GM12878 (cell line): ENCODE results near the gene RYR2. TPM values are rescaled to one million over a fixed set of nuclear protein-coding genes. Genes with fewer than 3 reads are reported as not detected.

Source experiments
- ATAC-seq: fragments of 200-7000 bp; cut with Tn5 transposase; 3 replicates; pipeline ENCODE4 v1.9.1; 2020; ENCODE audit warnings: mild to moderate bottlenecking, moderate library complexity
- BruUV-seq: library from RNA; stranded (reverse); fragments of 400-500 nt; replicated peaks from 2 replicates; lab custom pipeline; 2021; lab: Mats Ljungman, UMichigan
- CTCF ChIA-PET: fragments of 300-600 bp; sonication (Branson Sonifier 250); formaldehyde crosslinking; extraction: SDS; loops from one replicate; lab custom pipeline; 2021; ENCODE audit warnings: inconsistent platforms; lab: Yijun Ruan, JAX
- POLR2A ChIA-PET: fragments of 350-600 bp; formaldehyde crosslinking; extraction: SDS; loops from one replicate; lab custom pipeline; 2021; ENCODE audit warnings: inconsistent platforms; lab: Charles Lee
- RAD21 ChIA-PET: fragments of 300-600 bp; sonication (Branson Sonifier 250); formaldehyde crosslinking; loops from one replicate; lab custom pipeline; 2023; ENCODE audit warnings: antibody characterized with exemption; ENCODE audit not compliant: unreplicated experiment; lab: Charles Lee
- SMC1A ChIA-PET: fragments of 300-600 bp; sonication (Branson Sonifier 250); formaldehyde crosslinking; loops from one replicate; lab custom pipeline; 2023; ENCODE audit not compliant: unreplicated experiment, uncharacterized antibody; lab: Charles Lee
- DNase-seq: peaks from one replicate; pipeline ENCODE4 v3.0.0-alpha.2; 2011; ENCODE audit warnings: low read depth, low spot score
- FAIRE-seq: peaks from 3 replicates; lab custom pipeline; 2011; peaks lifted over from hg19 to GRCh38; lab: Jason Lieb, UNC
- H2AFZ ChIP-seq: 2 replicates; pipeline ENCODE4 v1.6.0; 2011; ENCODE audit warnings: low read depth, low read length, control low read depth; ENCODE audit not compliant: control insufficient read depth
- H3K27ac ChIP-seq: 2 replicates; pipeline ENCODE4 v1.5.1; 2011; ENCODE audit warnings: control low read depth; ENCODE audit not compliant: control insufficient read depth, insufficient read depth
- H3K27me3 ChIP-seq, 2 experiments: replicated peaks in 1 of 2; 2 replicates each; pipeline versions ENCODE4 v1.6.0 to v1.6.1; 2011; ENCODE audit warnings: low read length in 1 of 2; ENCODE audit not compliant: control insufficient read depth in 2 of 2, insufficient read depth in 2 of 2
- H3K36me3 ChIP-seq, 2 experiments: 2 replicates each; pipeline ENCODE4 v1.5.1; 2011; ENCODE audit warnings: low read length in 1 of 2; ENCODE audit not compliant: control insufficient read depth in 2 of 2, insufficient read depth in 2 of 2
- H3K4me1 ChIP-seq: 2 replicates; pipeline ENCODE4 v1.6.1; 2011; ENCODE audit warnings: mild to moderate bottlenecking, low read length, moderate library complexity, mixed read lengths; ENCODE audit not compliant: control insufficient read depth, insufficient read depth
- H3K4me2 ChIP-seq: 2 replicates; pipeline ENCODE4 v1.6.0; 2011; ENCODE audit warnings: control low read depth; ENCODE audit not compliant: control insufficient read depth, insufficient read depth
- H3K4me3 ChIP-seq: fragments of 200-600 bp; sonication (generic); 2 replicates; pipeline ENCODE4 v1.5.1; 2016
- H3K79me2 ChIP-seq: 2 replicates; pipeline ENCODE4 v1.6.0; 2011; ENCODE audit warnings: low read length; ENCODE audit not compliant: control insufficient read depth, insufficient read depth
- H3K9ac ChIP-seq: 2 replicates; pipeline ENCODE4 v1.8.0; 2011; ENCODE audit warnings: low read length, control low read depth, mixed read lengths; ENCODE audit not compliant: control insufficient read depth, insufficient read depth
- H3K9me3 ChIP-seq: replicated peaks from 3 replicates; pipeline ENCODE4 v1.5.1; 2011; ENCODE audit warnings: mild to moderate bottlenecking, low read length; ENCODE audit not compliant: control insufficient read depth, insufficient read depth
- H4K20me1 ChIP-seq: 2 replicates; pipeline ENCODE4 v1.6.0; 2011; ENCODE audit not compliant: control insufficient read depth, insufficient read depth
- BRCA1 ChIP-seq: IDR thresholded peaks from 2 replicates; pipeline ENCODE4 v1.6.1; 2011; ENCODE audit warnings: low read depth, low read length, improper control_type of control experiment
- FOXM1 ChIP-seq: IDR thresholded peaks from 2 replicates; pipeline ENCODE4 v1.6.1; 2012; ENCODE audit warnings: low read depth, mild to moderate bottlenecking, inconsistent platforms, low read length, moderate library complexity
- HDAC2 ChIP-seq: fragments of 200-600 bp; sonication (generic); IDR thresholded peaks from 2 replicates; pipeline ENCODE4 v1.6.1; 2017
- JUNB ChIP-seq: IDR thresholded peaks from 2 replicates; pipeline ENCODE4 v1.6.1; 2016; ENCODE audit warnings: antibody characterized with exemption, mild to moderate bottlenecking
- RCOR1 ChIP-seq: conservative IDR thresholded peaks from 2 replicates; pipeline ENCODE4 v1.6.1; 2012; ENCODE audit warnings: low read depth, low read length, improper control_type of control experiment
- RFX5 ChIP-seq: IDR thresholded peaks from 2 replicates; pipeline ENCODE4 v1.6.1; 2011; ENCODE audit warnings: low read depth, low read length, improper control_type of control experiment
- WGBS: methylation state at CpG from one replicate; pipeline ENCODE4 v1.1.6; 2016; ENCODE audit warnings: low lambda C conversion rate; ENCODE audit not compliant: insufficient replicate concordance, insufficient coverage; ENCODE audit errors: missing lambda C conversion rate; 5-methylcytosine and 5-hydroxymethylcytosine counted together
- in situ Hi-C: fragments of 300-500 bp; cut with MboI; formaldehyde crosslinking; loops from 9 replicates; pipeline ENCODE4 v1.14.3; 2018; ENCODE audit warnings: mixed read lengths
- intact Hi-C: fragments of 100-400 bp; cut with micrococcal nuclease; formaldehyde crosslinking; loops from one replicate; pipeline ENCODE4 v1.14.2; 2022; ENCODE audit not compliant: unreplicated experiment
- polyA plus RNA-seq, 11 experiments: library from polyadenylated mRNA; depleted of rRNA in 4 of 11; unstranded in 6 of 11; stranded (reverse) in 5 of 11; fragments of >200 nt; fragmentation: Nextera tagmentation in 4 of 11; fragmentation: Illumina TruSeq in 1 of 11; extraction: Ambion mirVana in 4 of 11; extraction: Trizol in 1 of 11; gene quantifications; 1 replicate in 1 of 11; 2 replicates in 10 of 11; pipeline versions ENCODE4 v1.2.1 to v1.2.3, GENCODE V29; 2011 to 2016; ENCODE audit warnings: inconsistent platforms in 2 of 11, missing spikeins in 2 of 11, low read depth in 1 of 11
- total RNA-seq, 4 experiments: library from RNA; depleted of rRNA in 3 of 4; stranded (reverse); fragments of >200 nt in 3 of 4; fragmentation: Illumina TruSeq in 1 of 4; extraction: Trizol in 1 of 4; gene quantifications; 2 replicates each; pipeline versions ENCODE4 v1.2.1 to v1.2.3, GENCODE V29; 2013 to 2021
- TF ChIP-seq, protein P1 (sequence below): fragments of 450-650 bp; IDR thresholded peaks from 2 replicates; pipeline ENCODE4 v1.6.1; 2017; ENCODE audit warnings: borderline replicate concordance
- TF ChIP-seq, protein P2 (sequence below): IDR thresholded peaks from 2 replicates; pipeline ENCODE4 v1.6.1; 2011; ENCODE audit warnings: mild to moderate bottlenecking, low read depth, low read length, moderate library complexity; ENCODE audit not compliant: insufficient replicate concordance
- TF ChIP-seq, protein P3 (sequence below): fragments of 450-650 bp; conservative IDR thresholded peaks from 2 replicates; pipeline ENCODE4 v1.6.1; 2017; ENCODE audit warnings: mild to moderate bottlenecking, moderate library complexity
- TF ChIP-seq, protein P4 (sequence below): fragments of 150-350 bp; IDR thresholded peaks from 2 replicates; pipeline ENCODE4 v1.6.1; 2014; ENCODE audit warnings: mild to moderate bottlenecking, low read depth, low read length

RYR2 gene
- total and polyA plus RNA-seq, 10 of the 15 experiments (the other 5 are each of a cell fraction or from before 2014, with no cell fraction given), result 0.01 to 0.04 TPM; not detected in 8

DNA sequence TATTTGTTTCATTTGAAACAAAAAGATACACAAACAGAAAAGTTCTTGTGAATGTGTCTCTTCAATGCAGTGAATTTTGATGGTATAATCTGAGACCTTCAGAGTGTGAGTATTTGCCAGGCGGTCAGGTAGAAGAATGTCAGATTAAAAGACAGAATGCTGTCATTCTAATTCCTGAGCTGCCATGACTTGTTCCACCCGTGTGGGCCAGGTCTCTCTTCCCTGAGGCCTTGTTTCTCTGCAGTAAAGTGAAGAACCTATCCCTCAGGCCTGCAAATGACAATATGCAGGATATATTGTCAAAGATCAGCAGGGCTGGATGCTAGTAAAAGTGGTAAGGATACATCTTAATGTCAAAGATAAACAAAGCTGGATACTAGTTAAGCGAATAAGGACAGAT lies 737.4 kb downstream of the RYR2 start:
- FAIRE-seq (no peak), ATAC-seq (no peak), DNase-seq (no peak)
- Histone ChIP-seq H3K79me2 (no peaks in the 10 kb centered on the region), H3K4me3 (no peak overlapping the region), H3K9ac (no peak overlapping the region), H3K36me3 (no peaks in the 10 kb centered on the region), H3K9me3 (no peaks in the 10 kb centered on the region), H3K27ac (no peak overlapping the region), H3K27me3 (no peaks in the 10 kb centered on the region; a peak in 1 of 4 replicates), H4K20me1 (no peaks in the 10 kb centered on the region), H2AFZ (no peak overlapping the region), H3K4me2 (no peak overlapping the region), H3K4me1 (no peaks in the 10 kb centered on the region)
- RAD21 ChIA-PET, result no interaction called here
- POLR2A ChIA-PET, result interaction anchor here (1.4 kb wide), 1 partner anchor 15 kb away, joined by 3 read pairs; no protein-coding TSS in a partner anchor
- WGBS, result 14% methylated on average over 3 of the region's 3 CpGs
- CTCF ChIA-PET, result interaction anchor here (0.6 kb wide), 1 partner anchor 19 kb away, joined by 3 read pairs; no protein-coding TSS in a partner anchor
- intact Hi-C loops, result no loop called here
- BruUV-seq, result no TSS peak
- in situ Hi-C loops, result no loop called here
- SMC1A ChIA-PET, result interaction anchor here (1.0 kb wide), 1 partner anchor 10 kb away, joined by 4 read pairs; no protein-coding TSS in a partner anchor
- TF ChIP-seq, protein P1, sequence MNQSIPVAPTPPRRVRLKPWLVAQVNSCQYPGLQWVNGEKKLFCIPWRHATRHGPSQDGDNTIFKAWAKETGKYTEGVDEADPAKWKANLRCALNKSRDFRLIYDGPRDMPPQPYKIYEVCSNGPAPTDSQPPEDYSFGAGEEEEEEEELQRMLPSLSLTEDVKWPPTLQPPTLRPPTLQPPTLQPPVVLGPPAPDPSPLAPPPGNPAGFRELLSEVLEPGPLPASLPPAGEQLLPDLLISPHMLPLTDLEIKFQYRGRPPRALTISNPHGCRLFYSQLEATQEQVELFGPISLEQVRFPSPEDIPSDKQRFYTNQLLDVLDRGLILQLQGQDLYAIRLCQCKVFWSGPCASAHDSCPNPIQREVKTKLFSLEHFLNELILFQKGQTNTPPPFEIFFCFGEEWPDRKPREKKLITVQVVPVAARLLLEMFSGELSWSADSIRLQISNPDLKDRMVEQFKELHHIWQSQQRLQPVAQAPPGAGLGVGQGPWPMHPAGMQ, result no peak

DNA sequence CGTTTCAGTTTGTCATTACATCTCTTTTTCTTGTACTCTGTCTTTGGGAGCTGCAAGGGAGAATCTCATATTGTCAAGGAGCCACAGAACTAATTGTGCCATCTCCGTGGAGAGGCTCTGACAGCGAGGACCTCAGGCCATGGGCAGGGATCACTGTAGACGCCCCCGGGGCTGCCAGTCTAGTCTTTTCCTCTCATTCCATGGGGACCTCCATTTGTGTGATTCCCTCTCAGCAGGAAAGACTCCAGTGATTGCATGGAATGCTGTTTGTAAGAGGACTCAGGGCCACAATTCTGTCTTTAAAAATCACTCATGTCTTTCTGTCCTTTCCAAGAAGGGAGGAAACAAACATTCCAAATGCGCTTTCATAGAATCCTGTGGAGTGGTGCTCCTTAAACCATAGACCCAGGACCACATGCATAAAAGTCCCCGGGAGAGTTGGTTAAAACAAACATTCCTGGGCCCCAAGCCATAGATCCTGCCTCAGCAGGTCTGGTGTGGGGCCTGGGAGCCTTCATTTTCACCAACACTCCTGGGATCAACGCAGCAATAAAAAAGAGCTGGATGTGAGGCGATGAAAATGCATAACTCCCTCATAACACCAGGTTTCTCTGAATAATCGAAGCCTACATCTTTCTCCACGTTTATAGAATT lies 744.2 kb downstream of the RYR2 start:
- H3K4me1 ChIP-seq, result no peaks in the 10 kb centered on the region
- CTCF ChIA-PET, result no interaction called here
- no peak overlapping the region for H3K27ac ChIP-seq
- POLR2A ChIA-PET, result no interaction called here
- FAIRE-seq (no peak), ATAC-seq (no peak), DNase-seq (no peak)
- H2AFZ ChIP-seq, result no peak overlapping the region
- TF ChIP-seq BRCA1 (no peak), RCOR1 (no peak), JUNB (no peak), RFX5 (no peak), FOXM1 (no peak), HDAC2 (no peak)
- TF ChIP-seq, protein P2, sequence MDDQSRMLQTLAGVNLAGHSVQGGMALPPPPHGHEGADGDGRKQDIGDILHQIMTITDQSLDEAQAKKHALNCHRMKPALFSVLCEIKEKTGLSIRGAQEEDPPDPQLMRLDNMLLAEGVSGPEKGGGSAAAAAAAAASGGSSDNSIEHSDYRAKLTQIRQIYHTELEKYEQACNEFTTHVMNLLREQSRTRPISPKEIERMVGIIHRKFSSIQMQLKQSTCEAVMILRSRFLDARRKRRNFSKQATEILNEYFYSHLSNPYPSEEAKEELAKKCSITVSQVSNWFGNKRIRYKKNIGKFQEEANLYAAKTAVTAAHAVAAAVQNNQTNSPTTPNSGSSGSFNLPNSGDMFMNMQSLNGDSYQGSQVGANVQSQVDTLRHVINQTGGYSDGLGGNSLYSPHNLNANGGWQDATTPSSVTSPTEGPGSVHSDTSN, result no peak
- TF ChIP-seq, protein P3, sequence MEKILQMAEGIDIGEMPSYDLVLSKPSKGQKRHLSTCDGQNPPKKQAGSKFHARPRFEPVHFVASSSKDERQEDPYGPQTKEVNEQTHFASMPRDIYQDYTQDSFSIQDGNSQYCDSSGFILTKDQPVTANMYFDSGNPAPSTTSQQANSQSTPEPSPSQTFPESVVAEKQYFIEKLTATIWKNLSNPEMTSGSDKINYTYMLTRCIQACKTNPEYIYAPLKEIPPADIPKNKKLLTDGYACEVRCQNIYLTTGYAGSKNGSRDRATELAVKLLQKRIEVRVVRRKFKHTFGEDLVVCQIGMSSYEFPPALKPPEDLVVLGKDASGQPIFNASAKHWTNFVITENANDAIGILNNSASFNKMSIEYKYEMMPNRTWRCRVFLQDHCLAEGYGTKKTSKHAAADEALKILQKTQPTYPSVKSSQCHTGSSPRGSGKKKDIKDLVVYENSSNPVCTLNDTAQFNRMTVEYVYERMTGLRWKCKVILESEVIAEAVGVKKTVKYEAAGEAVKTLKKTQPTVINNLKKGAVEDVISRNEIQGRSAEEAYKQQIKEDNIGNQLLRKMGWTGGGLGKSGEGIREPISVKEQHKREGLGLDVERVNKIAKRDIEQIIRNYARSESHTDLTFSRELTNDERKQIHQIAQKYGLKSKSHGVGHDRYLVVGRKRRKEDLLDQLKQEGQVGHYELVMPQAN, result no peak
- TF ChIP-seq, protein P4, sequence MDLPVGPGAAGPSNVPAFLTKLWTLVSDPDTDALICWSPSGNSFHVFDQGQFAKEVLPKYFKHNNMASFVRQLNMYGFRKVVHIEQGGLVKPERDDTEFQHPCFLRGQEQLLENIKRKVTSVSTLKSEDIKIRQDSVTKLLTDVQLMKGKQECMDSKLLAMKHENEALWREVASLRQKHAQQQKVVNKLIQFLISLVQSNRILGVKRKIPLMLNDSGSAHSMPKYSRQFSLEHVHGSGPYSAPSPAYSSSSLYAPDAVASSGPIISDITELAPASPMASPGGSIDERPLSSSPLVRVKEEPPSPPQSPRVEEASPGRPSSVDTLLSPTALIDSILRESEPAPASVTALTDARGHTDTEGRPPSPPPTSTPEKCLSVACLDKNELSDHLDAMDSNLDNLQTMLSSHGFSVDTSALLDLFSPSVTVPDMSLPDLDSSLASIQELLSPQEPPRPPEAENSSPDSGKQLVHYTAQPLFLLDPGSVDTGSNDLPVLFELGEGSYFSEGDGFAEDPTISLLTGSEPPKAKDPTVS, result no peak
- intact Hi-C loops, result no loop called here
- 5% methylated on average over 11 of the region's 11 CpGs for WGBS
- no peak overlapping the region for H3K9ac ChIP-seq
- BruUV-seq, result no TSS peak
- no peaks in the 10 kb centered on the region for H3K79me2 ChIP-seq
- H3K4me2 ChIP-seq, result no peak overlapping the region
- SMC1A ChIA-PET, result no interaction called here
- no peaks in the 10 kb centered on the region; a peak in 1 of 4 replicates for H3K27me3 ChIP-seq
- no peaks in the 10 kb centered on the region for H3K36me3 ChIP-seq
- no peaks in the 10 kb centered on the region for H4K20me1 ChIP-seq
- no peak overlapping the region for H3K4me3 ChIP-seq
- in situ Hi-C loops, result no loop called here
- H3K9me3 ChIP-seq, result no peaks in the 10 kb centered on the region
- RAD21 ChIA-PET, result no interaction called here
